ENCODE results near the gene LARGE1. TPM values are rescaled to one million over a fixed set of nuclear protein-coding genes. Genes with fewer than 3 reads are reported as not detected.

LARGE1 gene
- total RNA-seq, 2 donors from 2014 or later, result 80.5 to 101 TPM

DNA sequence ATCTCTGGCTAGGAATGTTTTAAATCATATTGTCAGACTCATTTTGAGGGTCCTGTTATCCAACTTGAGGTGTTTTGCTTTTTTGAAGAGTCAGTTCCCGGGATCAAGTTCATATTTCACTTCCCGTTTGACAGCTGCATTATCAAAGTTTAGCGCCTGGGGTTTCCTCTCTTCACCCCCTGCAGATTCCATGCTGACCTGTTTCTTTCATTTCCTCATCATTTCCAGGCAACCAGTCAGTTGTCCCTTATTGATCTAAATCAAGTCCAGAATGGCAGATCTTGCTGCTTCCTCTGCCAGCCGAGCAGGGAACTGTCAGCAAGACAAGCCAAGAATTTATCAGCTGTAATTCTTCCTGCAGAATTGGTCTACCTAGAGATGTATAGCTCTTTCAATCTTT lies 664.5 kb downstream of the LARGE1 start:
- Histone ChIP-seq H3K36me3 (no peaks in the 10 kb centered on the region), H3K27ac (no peak overlapping the region), H3K9me3 (no peaks in the 10 kb centered on the region), H3K27me3 (no peaks in the 10 kb centered on the region), H3K4me1 (no peaks in the 10 kb centered on the region), H3K4me3 (no peak overlapping the region)
- TF ChIP-seq, protein P1, sequence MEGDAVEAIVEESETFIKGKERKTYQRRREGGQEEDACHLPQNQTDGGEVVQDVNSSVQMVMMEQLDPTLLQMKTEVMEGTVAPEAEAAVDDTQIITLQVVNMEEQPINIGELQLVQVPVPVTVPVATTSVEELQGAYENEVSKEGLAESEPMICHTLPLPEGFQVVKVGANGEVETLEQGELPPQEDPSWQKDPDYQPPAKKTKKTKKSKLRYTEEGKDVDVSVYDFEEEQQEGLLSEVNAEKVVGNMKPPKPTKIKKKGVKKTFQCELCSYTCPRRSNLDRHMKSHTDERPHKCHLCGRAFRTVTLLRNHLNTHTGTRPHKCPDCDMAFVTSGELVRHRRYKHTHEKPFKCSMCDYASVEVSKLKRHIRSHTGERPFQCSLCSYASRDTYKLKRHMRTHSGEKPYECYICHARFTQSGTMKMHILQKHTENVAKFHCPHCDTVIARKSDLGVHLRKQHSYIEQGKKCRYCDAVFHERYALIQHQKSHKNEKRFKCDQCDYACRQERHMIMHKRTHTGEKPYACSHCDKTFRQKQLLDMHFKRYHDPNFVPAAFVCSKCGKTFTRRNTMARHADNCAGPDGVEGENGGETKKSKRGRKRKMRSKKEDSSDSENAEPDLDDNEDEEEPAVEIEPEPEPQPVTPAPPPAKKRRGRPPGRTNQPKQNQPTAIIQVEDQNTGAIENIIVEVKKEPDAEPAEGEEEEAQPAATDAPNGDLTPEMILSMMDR (IDR thresholded peaks at IDR 0.05), result no peak
- DNase-seq (ENCODE audit: low spot score), result no peak

DNA sequence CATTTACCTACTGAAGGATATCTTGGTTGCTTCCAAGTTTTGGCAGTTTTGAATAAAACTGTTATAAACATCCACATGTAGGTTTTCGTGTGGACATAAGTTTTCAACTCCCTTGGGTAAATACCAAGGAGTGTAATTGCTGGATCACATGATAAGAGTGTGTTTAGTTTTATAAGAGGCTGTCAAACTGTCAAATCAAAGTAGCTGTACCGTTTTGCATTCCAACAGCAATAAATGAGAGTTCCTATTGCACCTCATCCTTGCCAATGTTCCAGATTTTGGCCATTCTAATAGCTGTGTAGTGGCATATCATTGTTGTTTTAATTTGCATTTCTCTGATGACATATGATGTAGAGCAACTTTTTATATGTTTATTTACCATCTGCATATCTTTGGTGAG lies 671.3 kb downstream of the LARGE1 start:
- TF ChIP-seq, protein P1 (IDR thresholded peaks at IDR 0.05), result no peak
- Histone ChIP-seq H3K27me3 (no peaks in the 10 kb centered on the region), H3K4me3 (no peak overlapping the region), H3K36me3 (no peaks in the 10 kb centered on the region), H3K9me3 (peaks cover 0 to 10% of the 10 kb centered on the region in 2 donors), H3K27ac (no peak overlapping the region), H3K4me1 (no peaks in the 10 kb centered on the region)
- DNase-seq (ENCODE audit: low spot score), result no peak

DNA sequence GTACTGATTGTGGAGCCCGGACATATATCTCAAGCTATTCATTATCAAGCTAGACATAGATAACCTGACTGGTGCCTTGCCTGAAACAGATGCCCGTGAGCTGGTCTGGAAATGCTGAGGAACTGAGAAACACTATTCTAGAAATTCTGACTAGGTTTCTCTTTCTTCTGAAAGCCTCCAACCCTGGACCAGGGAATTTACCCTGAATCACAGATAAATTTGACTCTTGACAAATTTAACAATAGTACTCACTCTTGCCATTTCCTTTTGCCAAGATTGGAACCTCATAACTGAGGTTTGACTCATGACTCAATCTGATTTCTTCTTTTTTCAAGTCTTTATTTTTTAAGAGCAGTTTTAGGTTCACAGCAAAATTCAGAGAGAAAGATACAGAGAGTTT lies 672.5 kb downstream of the LARGE1 start:
- TF ChIP-seq, protein P1 (IDR thresholded peaks at IDR 0.05), result no peak
- no peaks in the 10 kb centered on the region for H3K4me1 ChIP-seq
- H3K4me3 ChIP-seq, result no peak overlapping the region
- peaks cover 0 to 10% of the 10 kb centered on the region in 2 donors for H3K9me3 ChIP-seq
- H3K27me3 ChIP-seq, result no peaks in the 10 kb centered on the region
- H3K36me3 ChIP-seq, result no peaks in the 10 kb centered on the region
- no peak for DNase-seq (ENCODE audit: low spot score)
- no peak overlapping the region for H3K27ac ChIP-seq

DNA sequence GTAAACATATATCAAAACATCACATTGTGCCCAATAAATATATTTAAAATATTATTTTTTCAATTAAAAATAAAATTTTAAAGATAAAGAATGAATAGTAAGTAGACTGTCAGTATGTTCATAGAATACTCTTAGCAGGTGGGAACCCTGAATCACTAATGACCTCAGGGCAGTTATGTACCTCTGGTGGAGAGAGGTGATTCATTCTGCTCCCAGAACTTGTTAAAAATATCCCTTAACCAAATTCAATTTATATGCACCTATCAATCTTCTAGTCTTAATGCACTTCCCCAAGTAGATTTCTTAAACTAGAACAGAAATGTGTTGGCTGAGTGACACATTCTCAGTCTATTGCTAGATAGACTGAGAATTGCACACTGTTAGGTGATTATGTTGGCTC lies 678.2 kb downstream of the LARGE1 start:
- Histone ChIP-seq H3K4me3 (no peak overlapping the region), H3K4me1 (no peaks in the 10 kb centered on the region), H3K27ac (no peak overlapping the region), H3K27me3 (no peaks in the 10 kb centered on the region), H3K36me3 (no peaks in the 10 kb centered on the region), H3K9me3 (peaks cover 0 to 10% of the 10 kb centered on the region in 2 donors)
- no peak for DNase-seq (ENCODE audit: low spot score)
- TF ChIP-seq, protein P1 (IDR thresholded peaks at IDR 0.05), result no peak

DNA sequence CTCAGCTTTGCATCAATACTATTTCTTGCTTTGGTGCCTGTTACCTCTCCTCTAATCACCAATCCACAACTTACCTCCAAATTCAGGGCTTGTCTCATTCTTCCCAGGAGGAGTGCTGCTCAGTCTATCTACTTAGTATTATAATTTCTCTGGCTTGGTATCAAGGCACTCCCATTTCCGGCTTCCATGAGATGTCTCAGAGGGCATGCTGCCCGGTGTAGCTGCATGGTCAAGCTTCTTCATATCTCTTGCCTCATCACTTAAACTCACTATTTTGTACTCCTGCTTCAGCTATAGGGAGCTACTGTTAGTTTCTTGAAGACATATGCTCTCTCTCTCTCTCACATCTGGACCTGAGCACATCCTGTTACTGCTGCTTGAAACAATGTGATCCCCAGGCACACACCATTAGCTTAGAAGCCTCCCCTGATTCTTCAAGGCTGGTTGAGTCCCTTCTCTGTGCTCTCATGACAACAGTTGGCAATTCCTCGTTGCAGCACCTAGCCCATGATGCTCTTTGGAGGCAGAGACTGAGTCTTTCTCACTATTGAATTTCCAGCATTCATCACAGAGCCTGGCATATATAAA lies 679.3 kb downstream of the LARGE1 start:
- H3K9me3 ChIP-seq, result peaks cover 0 to 10% of the 10 kb centered on the region in 2 donors
- H3K4me1 ChIP-seq, result no peaks in the 10 kb centered on the region
- no peaks in the 10 kb centered on the region for H3K27me3 ChIP-seq
- TF ChIP-seq, protein P1 (IDR thresholded peaks at IDR 0.05), result no peak
- no peak for DNase-seq (ENCODE audit: low spot score)
- H3K36me3 ChIP-seq, result no peaks in the 10 kb centered on the region
- H3K27ac ChIP-seq, result no peak overlapping the region
- no peak overlapping the region for H3K4me3 ChIP-seq

DNA sequence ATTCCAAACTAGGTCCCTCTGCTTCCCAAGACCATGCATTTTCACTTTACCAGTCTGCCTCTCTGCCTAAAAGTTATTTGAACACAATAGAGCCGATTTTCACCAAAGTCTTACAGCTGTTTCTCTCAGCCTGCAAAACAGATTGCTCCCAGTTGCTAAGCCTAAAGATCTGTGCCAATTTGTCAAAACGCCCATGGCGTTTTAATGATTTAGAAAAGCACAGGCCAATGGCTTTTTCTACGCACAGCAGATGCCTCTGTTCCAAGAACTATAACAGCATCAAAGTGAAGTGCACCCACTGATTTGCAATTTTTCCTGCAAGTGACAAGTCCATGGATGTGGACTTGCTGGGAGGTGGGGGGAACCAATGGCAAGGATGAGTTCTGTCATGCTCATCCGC lies 688.2 kb downstream of the LARGE1 start:
- Histone ChIP-seq H3K36me3 (no peaks in the 10 kb centered on the region), H3K4me3 (no peak overlapping the region), H3K27ac (no peak overlapping the region), H3K9me3 (peaks cover 0 to 45% of the 10 kb centered on the region in 2 donors), H3K27me3 (no peaks in the 10 kb centered on the region), H3K4me1 (no peaks in the 10 kb centered on the region)
- TF ChIP-seq, protein P1 (IDR thresholded peaks at IDR 0.05), result no peak
- DNase-seq (ENCODE audit: low spot score), result no peak

Measured in right atrium auricular region (tissue), 2 donors.